GM12878 (cell line): ENCODE data around the gene PDE7B. TPM values are rescaled to one million over a fixed set of nuclear protein-coding genes. Genes with fewer than 3 reads are reported as not detected.

Source experiments
- ATAC-seq: fragments of 200-7000 bp; cut with Tn5 transposase; 3 replicates; pipeline ENCODE4 v1.9.1; 2020; ENCODE audit warnings: mild to moderate bottlenecking, moderate library complexity
- BruUV-seq: library from RNA; stranded (reverse); fragments of 400-500 nt; replicated peaks from 2 replicates; lab custom pipeline; 2021; lab: Mats Ljungman, UMichigan
- CTCF ChIA-PET: fragments of 300-600 bp; sonication (Branson Sonifier 250); formaldehyde crosslinking; extraction: SDS; loops from one replicate; lab custom pipeline; 2021; ENCODE audit warnings: inconsistent platforms; lab: Yijun Ruan, JAX
- POLR2A ChIA-PET: fragments of 350-600 bp; formaldehyde crosslinking; extraction: SDS; loops from one replicate; lab custom pipeline; 2021; ENCODE audit warnings: inconsistent platforms; lab: Charles Lee
- RAD21 ChIA-PET: fragments of 300-600 bp; sonication (Branson Sonifier 250); formaldehyde crosslinking; loops from one replicate; lab custom pipeline; 2023; ENCODE audit warnings: antibody characterized with exemption; ENCODE audit not compliant: unreplicated experiment; lab: Charles Lee
- SMC1A ChIA-PET: fragments of 300-600 bp; sonication (Branson Sonifier 250); formaldehyde crosslinking; loops from one replicate; lab custom pipeline; 2023; ENCODE audit not compliant: unreplicated experiment, uncharacterized antibody; lab: Charles Lee
- DNase-seq: peaks from one replicate; pipeline ENCODE4 v3.0.0-alpha.2; 2011; ENCODE audit warnings: low read depth, low spot score
- FAIRE-seq: peaks from 3 replicates; lab custom pipeline; 2011; peaks lifted over from hg19 to GRCh38; lab: Jason Lieb, UNC
- H2AFZ ChIP-seq: 2 replicates; pipeline ENCODE4 v1.6.0; 2011; ENCODE audit warnings: low read depth, low read length, control low read depth; ENCODE audit not compliant: control insufficient read depth
- H3K27ac ChIP-seq: 2 replicates; pipeline ENCODE4 v1.5.1; 2011; ENCODE audit warnings: control low read depth; ENCODE audit not compliant: control insufficient read depth, insufficient read depth
- H3K27me3 ChIP-seq, 2 experiments: replicated peaks in 1 of 2; 2 replicates each; pipeline versions ENCODE4 v1.6.0 to v1.6.1; 2011; ENCODE audit warnings: low read length in 1 of 2; ENCODE audit not compliant: control insufficient read depth in 2 of 2, insufficient read depth in 2 of 2
- H3K36me3 ChIP-seq, 2 experiments: 2 replicates each; pipeline ENCODE4 v1.5.1; 2011; ENCODE audit warnings: low read length in 1 of 2; ENCODE audit not compliant: control insufficient read depth in 2 of 2, insufficient read depth in 2 of 2
- H3K4me1 ChIP-seq: 2 replicates; pipeline ENCODE4 v1.6.1; 2011; ENCODE audit warnings: mild to moderate bottlenecking, low read length, moderate library complexity, mixed read lengths; ENCODE audit not compliant: control insufficient read depth, insufficient read depth
- H3K4me2 ChIP-seq: 2 replicates; pipeline ENCODE4 v1.6.0; 2011; ENCODE audit warnings: control low read depth; ENCODE audit not compliant: control insufficient read depth, insufficient read depth
- H3K4me3 ChIP-seq: fragments of 200-600 bp; sonication (generic); 2 replicates; pipeline ENCODE4 v1.5.1; 2016
- H3K79me2 ChIP-seq: 2 replicates; pipeline ENCODE4 v1.6.0; 2011; ENCODE audit warnings: low read length; ENCODE audit not compliant: control insufficient read depth, insufficient read depth
- H3K9ac ChIP-seq: 2 replicates; pipeline ENCODE4 v1.8.0; 2011; ENCODE audit warnings: low read length, control low read depth, mixed read lengths; ENCODE audit not compliant: control insufficient read depth, insufficient read depth
- H3K9me3 ChIP-seq: replicated peaks from 3 replicates; pipeline ENCODE4 v1.5.1; 2011; ENCODE audit warnings: mild to moderate bottlenecking, low read length; ENCODE audit not compliant: control insufficient read depth, insufficient read depth
- H4K20me1 ChIP-seq: 2 replicates; pipeline ENCODE4 v1.6.0; 2011; ENCODE audit not compliant: control insufficient read depth, insufficient read depth
- EED ChIP-seq: sonication (generic); IDR thresholded peaks from 2 replicates; pipeline ENCODE4 v1.6.1; 2016; ENCODE audit warnings: antibody characterized with exemption, low read depth
- ELK1 ChIP-seq: IDR thresholded peaks from 2 replicates; pipeline ENCODE4 v1.6.1; 2012; ENCODE audit warnings: low read depth, low read length, improper control_type of control experiment
- RCOR1 ChIP-seq: conservative IDR thresholded peaks from 2 replicates; pipeline ENCODE4 v1.6.1; 2012; ENCODE audit warnings: low read depth, low read length, improper control_type of control experiment
- USF1 ChIP-seq: IDR thresholded peaks from 2 replicates; pipeline ENCODE4 v1.6.1; 2011; ENCODE audit warnings: borderline replicate concordance, low read depth, mild to moderate bottlenecking, moderate library complexity, mixed read lengths, low read length; ENCODE audit not compliant: insufficient read depth; ENCODE audit errors: extremely low read length
- WRNIP1 ChIP-seq: IDR thresholded peaks from 2 replicates; pipeline ENCODE4 v1.6.1; 2011; ENCODE audit warnings: low read depth, low read length, improper control_type of control experiment, borderline replicate concordance
- WGBS: methylation state at CpG from one replicate; pipeline ENCODE4 v1.1.6; 2016; ENCODE audit warnings: low lambda C conversion rate; ENCODE audit not compliant: insufficient replicate concordance, insufficient coverage; ENCODE audit errors: missing lambda C conversion rate; 5-methylcytosine and 5-hydroxymethylcytosine counted together
- in situ Hi-C: fragments of 300-500 bp; cut with MboI; formaldehyde crosslinking; loops from 9 replicates; pipeline ENCODE4 v1.14.3; 2018; ENCODE audit warnings: mixed read lengths
- intact Hi-C: fragments of 100-400 bp; cut with micrococcal nuclease; formaldehyde crosslinking; loops from one replicate; pipeline ENCODE4 v1.14.2; 2022; ENCODE audit not compliant: unreplicated experiment
- polyA plus RNA-seq, 11 experiments: library from polyadenylated mRNA; depleted of rRNA in 4 of 11; unstranded in 6 of 11; stranded (reverse) in 5 of 11; fragments of >200 nt; fragmentation: Nextera tagmentation in 4 of 11; fragmentation: Illumina TruSeq in 1 of 11; extraction: Ambion mirVana in 4 of 11; extraction: Trizol in 1 of 11; gene quantifications; 1 replicate in 1 of 11; 2 replicates in 10 of 11; pipeline versions ENCODE4 v1.2.1 to v1.2.3, GENCODE V29; 2011 to 2016; ENCODE audit warnings: inconsistent platforms in 2 of 11, missing spikeins in 2 of 11, low read depth in 1 of 11
- total RNA-seq, 4 experiments: library from RNA; depleted of rRNA in 3 of 4; stranded (reverse); fragments of >200 nt in 3 of 4; fragmentation: Illumina TruSeq in 1 of 4; extraction: Trizol in 1 of 4; gene quantifications; 2 replicates each; pipeline versions ENCODE4 v1.2.1 to v1.2.3, GENCODE V29; 2013 to 2021
- TF ChIP-seq, protein P1 (sequence below): IDR thresholded peaks from 2 replicates; pipeline ENCODE4 v1.6.1; 2011; ENCODE audit warnings: mild to moderate bottlenecking, low read depth, low read length, moderate library complexity; ENCODE audit not compliant: insufficient replicate concordance

Gene PDE7B
- total and polyA plus RNA-seq, 10 of the 15 experiments (the other 5 are each of a cell fraction or from before 2014, with no cell fraction given), result not detected

GRCh38 chr6:136129365-136129764 lies 277.9 kb downstream of the PDE7B start:
- FAIRE-seq (no peak), ATAC-seq (no peak), DNase-seq (no peak)
- no peaks in the 10 kb centered on the region for H3K36me3 ChIP-seq
- in situ Hi-C loops, result no loop called here
- TF ChIP-seq EED (no peak), RCOR1 (no peak), USF1 (no peak), WRNIP1 (no peak), ELK1 (no peak)
- TF ChIP-seq, protein P1, sequence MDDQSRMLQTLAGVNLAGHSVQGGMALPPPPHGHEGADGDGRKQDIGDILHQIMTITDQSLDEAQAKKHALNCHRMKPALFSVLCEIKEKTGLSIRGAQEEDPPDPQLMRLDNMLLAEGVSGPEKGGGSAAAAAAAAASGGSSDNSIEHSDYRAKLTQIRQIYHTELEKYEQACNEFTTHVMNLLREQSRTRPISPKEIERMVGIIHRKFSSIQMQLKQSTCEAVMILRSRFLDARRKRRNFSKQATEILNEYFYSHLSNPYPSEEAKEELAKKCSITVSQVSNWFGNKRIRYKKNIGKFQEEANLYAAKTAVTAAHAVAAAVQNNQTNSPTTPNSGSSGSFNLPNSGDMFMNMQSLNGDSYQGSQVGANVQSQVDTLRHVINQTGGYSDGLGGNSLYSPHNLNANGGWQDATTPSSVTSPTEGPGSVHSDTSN, result no peak
- H3K27me3 ChIP-seq, result no peaks in the 10 kb centered on the region; a peak in 1 of 4 replicates
- ChIA-PET RAD21 (no interaction called here), CTCF (no interaction called here), POLR2A (no interaction called here), SMC1A (interaction anchor here (1.0 kb wide), 1 partner anchor 9 kb away, joined by 3 read pairs; no protein-coding TSS in a partner anchor)
- no peaks in the 10 kb centered on the region for H4K20me1 ChIP-seq
- no peak overlapping the region for H3K4me2 ChIP-seq
- H3K4me1 ChIP-seq, result no peaks in the 10 kb centered on the region
- no peaks in the 10 kb centered on the region for H3K9me3 ChIP-seq
- H2AFZ ChIP-seq, result no peak overlapping the region
- H3K27ac ChIP-seq, result no peak overlapping the region
- no peak overlapping the region for H3K4me3 ChIP-seq
- WGBS, result 10% methylated on average over 3 of the region's 3 CpGs
- no peaks in the 10 kb centered on the region for H3K79me2 ChIP-seq
- BruUV-seq, result no TSS peak
- no peak overlapping the region for H3K9ac ChIP-seq
- intact Hi-C loops, result no loop called here
